Ovary (tissue), 9 donors: Measurements from ENCODE around the gene MIAT. TPM values are rescaled to one million over a fixed set of nuclear protein-coding genes. Genes with fewer than 3 reads are reported as not detected.

Experiments
- DNase-seq, 5 donors: peaks; one replicate each; pipeline ENCODE4 v3.0.0-alpha.2; 2019 to 2020
- H3K27ac ChIP-seq, 2 donors: fragments of 200-600 bp; one replicate each; pipeline versions ENCODE4 v1.5.1 to v1.8.0; 2019 to 2022
- H3K27me3 ChIP-seq: fragments of 200-600 bp; one replicate; pipeline ENCODE4 v1.8.0; 2022
- H3K36me3 ChIP-seq: fragments of 200-600 bp; sonication (generic); one replicate; pipeline ENCODE4 v1.5.1; 2019
- H3K4me1 ChIP-seq: one replicate; pipeline ENCODE4 v1.8.1; 2013; ENCODE audit warnings: mild to moderate bottlenecking, moderate library complexity; ENCODE audit not compliant: insufficient read depth
- H3K4me3 ChIP-seq: fragments of 200-600 bp; sonication (generic); one replicate; pipeline ENCODE4 v1.5.1; 2017
- H3K9me3 ChIP-seq, 2 donors: fragments of 200-600 bp in 1 of 2; sonication (generic) in 1 of 2; one replicate each; pipeline versions ENCODE4 v1.5.1 to v1.8.1; 2013 to 2019; ENCODE audit warnings: mild to moderate bottlenecking in 1 of 2, moderate library complexity in 1 of 2
- CTCF ChIP-seq, 3 donors: fragments of 450-650 bp in 2 of 3; fragments of 200-600 bp in 1 of 3; IDR thresholded peaks; one replicate each; pipeline versions ENCODE4 v1.5.1 to v1.8.0; 2016 to 2022; ENCODE audit warnings: antibody characterized with exemption in 3 of 3, mild to moderate bottlenecking in 1 of 3
- EP300 ChIP-seq: sonication (generic); formaldehyde crosslinking; IDR thresholded peaks from one replicate; pipeline ENCODE4 v1.6.1; 2017; ENCODE audit warnings: antibody characterized with exemption
- POLR2A ChIP-seq: fragments of 450-650 bp; IDR thresholded peaks from one replicate; pipeline ENCODE4 v1.6.1; 2017; ENCODE audit warnings: antibody characterized with exemption, mild to moderate bottlenecking, moderate library complexity
- WGBS, 3 donors: extraction: QIAGEN DNeasy Blood & Tissue Kit in 1 of 3; methylation state at CpG; one replicate each; pipeline versions ENCODE4 v1.1.5 to v1.1.7; 2013 to 2017; 5-methylcytosine and 5-hydroxymethylcytosine counted together
- intact Hi-C, 4 donors: fragments of 100-400 bp; cut with DNase I; formaldehyde crosslinking; loops; one replicate each; pipeline versions ENCODE4 v1.11.0 to v1.15.1; 2022 to 2023
- polyA plus RNA-seq, 2 donors: library from polyadenylated mRNA; stranded (reverse); fragments of 200-250 nt in 1 of 2; fragments of 350-450 nt in 1 of 2; fragmentation: Illumina TruSeq in 1 of 2; extraction: RNeasy Lipid Tissue Mini Kit (QIAGEN cat#74804) in 1 of 2; gene quantifications; one replicate each; pipeline ENCODE4 v1.2.3, GENCODE V29; 2013 to 2014
- total RNA-seq, 7 donors: library from RNA; depleted of rRNA in 2 of 7; stranded (reverse); fragments of >200 nt in 2 of 7; fragmentation: NEBNext Ultra II Directional in 3 of 7; extraction: Animal tissue kit (Norgen Biotek cat#: 25700) in 3 of 7; gene quantifications; one replicate each; pipeline versions ENCODE4 v1.1.0 to v1.2.4, GENCODE V29; 2016 to 2023
- donor health status: DM: no; HTN: no; CAD: no; lungs with moderate emphysema.
- donor health status: DM: no; HTN: no; CAD: no.
- donor health status: Bipolar disorder and iron deficiency.
- donor health status: DM: yes; HTN: yes; CAD: no.
- donor health status: DM: no; HTN: no; CAD: no.
- donor health status: DM: yes; HTN: yes; CAD: no.

The MIAT gene
- total and polyA plus RNA-seq, 9 donors = 0.15 to 0.97 (median 0.56) TPM

GRCh38 chr22:26681395-26681821, 24.0 kb downstream of the MIAT start:
- Histone ChIP-seq H3K36me3 (no peaks in the 10 kb centered on the region), H3K9me3 (no peaks in the 10 kb centered on the region), H3K4me3 (no peak overlapping the region), H3K27ac (no peak overlapping the region), H3K4me1 (peaks cover 3% of the 10 kb centered on the region), H3K27me3 (no peaks in the 10 kb centered on the region)
- no peak for DNase-seq
- TF ChIP-seq POLR2A = no peak
- TF ChIP-seq CTCF (IDR thresholded peaks at IDR 0.05) = no peak
- TF ChIP-seq EP300 = no peak
- intact Hi-C loops = no loop called here
- 18 to 35% (median 35%) methylated on average over 11 of the region's 11 CpGs for WGBS, 3 donors

- Histone ChIP-seq H3K27me3 (no peaks in the 10 kb centered on the region), H3K4me1 (peaks cover 3% of the 10 kb centered on the region), H3K9me3 (no peaks in the 10 kb centered on the region), H3K36me3 (no peaks in the 10 kb centered on the region), H3K27ac (no peak overlapping the region), H3K4me3 (no peak overlapping the region)
- DNase-seq = no peak
- intact Hi-C loops = no loop called here
- WGBS, 3 donors = 70 to 80% (median 72%) methylated on average over 2 of the region's 2 CpGs
- TF ChIP-seq POLR2A = no peak
- no peak for TF ChIP-seq CTCF (IDR thresholded peaks at IDR 0.05)
- no peak for TF ChIP-seq EP300
These were observed 26.8 kb downstream of the MIAT start for GRCh38 chr22:26684168-26684567.

- Histone ChIP-seq H3K27ac (no peak overlapping the region), H3K27me3 (no peaks in the 10 kb centered on the region), H3K4me1 (peaks cover 3% of the 10 kb centered on the region), H3K4me3 (no peak overlapping the region), H3K36me3 (no peaks in the 10 kb centered on the region), H3K9me3 (no peaks in the 10 kb centered on the region)
- TF ChIP-seq EP300 = no peak
- no peak for TF ChIP-seq POLR2A
- TF ChIP-seq CTCF (IDR thresholded peaks at IDR 0.05) = no peak
- DNase-seq = no peak
- 63 to 80% (median 67%) methylated on average over 6 of the region's 6 CpGs for WGBS, 3 donors
- intact Hi-C loops = no loop called here
These were observed 28.2 kb downstream of the MIAT start for GRCh38 chr22:26685601-26686000.

- no peak for DNase-seq
- no peak overlapping the region for H3K27ac ChIP-seq
- no peak for TF ChIP-seq POLR2A
- TF ChIP-seq CTCF (IDR thresholded peaks at IDR 0.05) = no peak
- no peak for TF ChIP-seq EP300
- no peaks in the 10 kb centered on the region for H3K9me3 ChIP-seq
- no peak overlapping the region for H3K4me3 ChIP-seq
- no peaks in the 10 kb centered on the region for H3K36me3 ChIP-seq
- no peaks in the 10 kb centered on the region for H3K27me3 ChIP-seq
- no peaks in the 10 kb centered on the region for H3K4me1 ChIP-seq
- intact Hi-C loops = no loop called here
These were observed 30.1 kb downstream of the MIAT start for GRCh38 chr22:26687439-26687838.
